ENCODE measurements around the gene USP40. TPM values are rescaled to one million over a fixed set of nuclear protein-coding genes. Genes with fewer than 3 reads are reported as not detected.

The USP40 gene
- total and polyA plus RNA-seq, 10 of the 15 experiments (the other 5 are each of a cell fraction or from before 2014, with no cell fraction given), result 3.4 to 20.8 (median 15.2) TPM

- no peak for TF ChIP-seq EZH2 (IDR thresholded peaks at IDR 0.05; ENCODE audit: borderline replicate concordance, control insufficient read depth, low read depth, low read length)
Measured at GRCh38 chr2:233447506-233448219, 118.9 kb downstream of the USP40 start (continued).

GRCh38 chr2:233446606-233447305 is 119.8 kb downstream of the USP40 start:
- Histone ChIP-seq H3K27me3 (replicated peaks in 1 of 2; ENCODE audit: control insufficient read depth in 2 of 2, insufficient read depth in 2 of 2, low read length in 1 of 2) (no peaks in the 10 kb centered on the region), H3K9me3 (replicated peaks; ENCODE audit: control insufficient read depth, insufficient read depth, low read length) (no peaks in the 10 kb centered on the region), H3K9ac (ENCODE audit: control insufficient read depth, insufficient read depth, low read length) (no peak overlapping the region), H3K4me1 (ENCODE audit: control insufficient read depth, insufficient read depth, low read length) (no peaks in the 10 kb centered on the region), H3K27ac (ENCODE audit: control insufficient read depth, insufficient read depth) (no peak overlapping the region), H3K79me2 (ENCODE audit: control insufficient read depth, insufficient read depth, low read length) (no peaks in the 10 kb centered on the region), H3K36me3 (ENCODE audit: control insufficient read depth in 2 of 2, insufficient read depth in 2 of 2, low read length in 1 of 2) (peaks cover 32 to 43% of the 10 kb centered on the region in 2 experiments), H3K4me2 (ENCODE audit: control insufficient read depth, insufficient read depth) (no peak overlapping the region), H2AFZ (ENCODE audit: control insufficient read depth, low read depth, low read length) (no peak overlapping the region), H3K4me3 (no peak overlapping the region), H4K20me1 (ENCODE audit: control insufficient read depth, insufficient read depth) (no peaks in the 10 kb centered on the region)
- ChIA-PET POLR2A (no interaction called here), SMC1A (ENCODE audit: uncharacterized antibody, unreplicated experiment) (no interaction called here), RAD21 (ENCODE audit: unreplicated experiment) (no interaction called here), CTCF (interaction anchor here (5.3 to 8.4 kb wide), 2 partner anchors 27 to 41 kb away, joined by 84 to 215 read pairs; no protein-coding TSS in a partner anchor)
- intact Hi-C loops (cut with micrococcal nuclease; ENCODE audit: unreplicated experiment), result loop anchor here (10.0 kb wide), 1 partner anchor 132 kb away; no protein-coding TSS in a partner anchor
- no peak for ATAC-seq
- no peak for DNase-seq (ENCODE audit: low read depth, low spot score)
- 94% methylated on average over 37 of the region's 37 CpGs for WGBS (ENCODE audit: insufficient coverage, insufficient replicate concordance, low lambda C conversion rate, missing lambda C conversion rate)
- BruUV-seq (replicated peaks), result no TSS peak
- FAIRE-seq, result no peak
- in situ Hi-C loops (cut with MboI), result loop anchor here (5.0 kb wide), 1 partner anchor 39 kb away; no protein-coding TSS in a partner anchor
- TF ChIP-seq ELK1 (IDR thresholded peaks at IDR 0.05; ENCODE audit: low read depth, low read length) (no peak), NR2F1 (conservative IDR thresholded peaks at IDR 0.05) (no peak), CBFB (IDR thresholded peaks at IDR 0.05; ENCODE audit: low read depth) (no peak), MYB (IDR thresholded peaks at IDR 0.05; ENCODE audit: borderline replicate concordance, low read depth, low read length) (no peak), CHD1 (IDR thresholded peaks at IDR 0.05; ENCODE audit: low read depth, low read length) (no peak), BCLAF1 (IDR thresholded peaks at IDR 0.05) (no peak), CHD2 (IDR thresholded peaks at IDR 0.05; ENCODE audit: borderline replicate concordance, low read depth, low read length) (no peak), GABPA (IDR thresholded peaks at IDR 0.05; ENCODE audit: low read depth) (no peak), SRF (IDR thresholded peaks at IDR 0.05; ENCODE audit: low read depth in 2 of 2, low read length in 2 of 2) (no peak), HDAC6 (IDR thresholded peaks at IDR 0.05; ENCODE audit: unreplicated experiment) (no peak), POLR2A (IDR thresholded peaks at IDR 0.05; ENCODE audit: low read depth, low read length) (no peak), ZNF687 (IDR thresholded peaks at IDR 0.05) (no peak)

Data from GM12878 (cell line).